Large intestine (tissue), 3 donors: ENCODE data around the gene NOP58. TPM values are rescaled to one million over a fixed set of nuclear protein-coding genes. Genes with fewer than 3 reads are reported as not detected.
A peak's percentile ranks its signal among the peaks of the same experiment; 100 is the strongest.
"Not testable (repeated sequence)": the region's sequence is repeated elsewhere in the genome, so short reads cannot be mapped to it uniquely, and the experiment has no call there.

Experiments used
- DNase-seq, 2 donors: peaks; one replicate each; pipeline versions ENCODE4 v3.0.0 to v3.0.0-alpha.2; 2013
- H3K27ac ChIP-seq: one replicate; pipeline ENCODE4 v1.5.1; 2013; ENCODE audit warnings: low read length
- H3K27me3 ChIP-seq: 2 replicates; pipeline ENCODE4 v1.6.1; 2013; ENCODE audit warnings: low read length; ENCODE audit not compliant: control insufficient read depth, insufficient read depth
- H3K36me3 ChIP-seq: 2 replicates; pipeline ENCODE4 v1.6.1; 2013; ENCODE audit warnings: low read length; ENCODE audit not compliant: control insufficient read depth, insufficient read depth
- H3K4me1 ChIP-seq: one replicate; pipeline ENCODE4 v1.6.1; 2013; ENCODE audit warnings: low read length; ENCODE audit not compliant: control insufficient read depth, insufficient read depth
- H3K4me3 ChIP-seq: one replicate; pipeline ENCODE4 v1.5.1; 2013; ENCODE audit warnings: low read length
- H3K9me3 ChIP-seq: one replicate; pipeline ENCODE4 v1.6.1; 2013; ENCODE audit warnings: mild to moderate bottlenecking, low read depth, low read length, moderate library complexity; ENCODE audit not compliant: control insufficient read depth
- WGBS: methylation state at CpG from one replicate; pipeline ENCODE4 v1.1.5; 2013; ENCODE audit warnings: low lambda C conversion rate; ENCODE audit not compliant: insufficient coverage; 5-methylcytosine and 5-hydroxymethylcytosine counted together
- polyA plus RNA-seq: library from polyadenylated mRNA; unstranded; fragments of 120-200 nt; gene quantifications from one replicate; pipeline ENCODE4 v1.2.1, GENCODE V29; 2013

Gene NOP58
- polyA plus RNA-seq, 1 donor: 81.8 TPM

- Histone ChIP-seq H3K27me3 (no peaks in the 10 kb centered on the region), H3K4me1 (peaks cover 3% of the 10 kb centered on the region), H3K9me3 (no peaks in the 10 kb centered on the region), H3K36me3 (no peaks in the 10 kb centered on the region), H3K27ac (no peak overlapping the region), H3K4me3 (no peak overlapping the region)
- DNase-seq: no peak
- no CpG with 5 or more reads among the region's 4 CpGs for WGBS
Observed at GRCh38 chr2:202261531-202261930, 4.0 kb upstream of the NOP58 start.

- Histone ChIP-seq H3K27me3 (no peaks in the 10 kb centered on the region), H3K4me1 (peaks cover 3% of the 10 kb centered on the region), H3K4me3 (peak overlapping the region; percentile 98), H3K36me3 (no peaks in the 10 kb centered on the region), H3K27ac (no peak overlapping the region), H3K9me3 (no peaks in the 10 kb centered on the region)
- peak in 1 of 2 donors; percentile 14 for DNase-seq
- WGBS: no CpG with 5 or more reads among the region's 9 CpGs
Observed at GRCh38 chr2:202267495-202267894, 1.9 kb downstream of the NOP58 start.

GRCh38 chr2:202269585-202269984 lies 4.0 kb downstream of the NOP58 start:
- Histone ChIP-seq H3K27ac (no peak overlapping the region), H3K9me3 (no peaks in the 10 kb centered on the region), H3K36me3 (no peaks in the 10 kb centered on the region), H3K27me3 (no peaks in the 10 kb centered on the region), H3K4me3 (no peak overlapping the region), H3K4me1 (peaks cover 1% of the 10 kb centered on the region)
- peak; percentile 12 to 63 for DNase-seq
- WGBS: no CpG with 5 or more reads among the region's 9 CpGs

GRCh38 chr2:202270487-202270886 lies 4.9 kb downstream of the NOP58 start:
- no peak for DNase-seq
- Histone ChIP-seq H3K4me3 (no peak overlapping the region), H3K9me3 (no peaks in the 10 kb centered on the region), H3K4me1 (no peaks in the 10 kb centered on the region), H3K27me3 (no peaks in the 10 kb centered on the region), H3K36me3 (peaks cover 3% of the 10 kb centered on the region), H3K27ac (no peak overlapping the region)
- WGBS: no CpG with 5 or more reads among the region's 3 CpGs

GRCh38 chr2:202276078-202276720 lies 10.6 kb downstream of the NOP58 start:
- peaks cover 33% of the 10 kb centered on the region for H3K36me3 ChIP-seq
- H3K4me1 ChIP-seq, H3K27me3 ChIP-seq, H3K27ac ChIP-seq, DNase-seq, H3K4me3 ChIP-seq, H3K9me3 ChIP-seq: not testable (repeated sequence)
- WGBS: 100% methylated on average over 1 of the region's 11 CpGs

- peaks cover 51% of the 10 kb centered on the region for H3K36me3 ChIP-seq
Observed at GRCh38 chr2:202278036-202278760, 12.6 kb downstream of the NOP58 start.

GRCh38 chr2:202278944-202279343 lies 13.4 kb downstream of the NOP58 start:
- Histone ChIP-seq H3K27me3 (no peaks in the 10 kb centered on the region), H3K27ac (no peak overlapping the region), H3K36me3 (peaks cover 56% of the 10 kb centered on the region), H3K4me1 (no peaks in the 10 kb centered on the region), H3K4me3 (no peak overlapping the region), H3K9me3 (no peaks in the 10 kb centered on the region)
- peak in 1 of 2 donors; percentile 17 for DNase-seq
- 40% methylated on average over 1 of the region's 1 CpG for WGBS

More at GRCh38 chr2:202278036-202278760, 12.6 kb downstream of the NOP58 start:
- 92% methylated on average over 5 of the region's 6 CpGs for WGBS
- Histone ChIP-seq H3K4me1 (no peaks in the 10 kb centered on the region), H3K27ac (no peak overlapping the region), H3K4me3 (no peak overlapping the region), H3K9me3 (no peaks in the 10 kb centered on the region), H3K27me3 (no peaks in the 10 kb centered on the region)
- no peak for DNase-seq

- no peaks in the 10 kb centered on the region for H3K9me3 ChIP-seq
- no peak overlapping the region for H3K4me3 ChIP-seq
- H3K4me1 ChIP-seq: no peaks in the 10 kb centered on the region
- H3K27me3 ChIP-seq: no peaks in the 10 kb centered on the region
- no peak for DNase-seq
- peaks cover 81% of the 10 kb centered on the region for H3K36me3 ChIP-seq
- H3K27ac ChIP-seq: no peak overlapping the region
Observed at GRCh38 chr2:202286595-202286994, 21.0 kb downstream of the NOP58 start.

- Histone ChIP-seq H3K27ac (no peak overlapping the region), H3K9me3 (no peaks in the 10 kb centered on the region), H3K4me3 (no peak overlapping the region), H3K4me1 (no peaks in the 10 kb centered on the region), H3K36me3 (peaks cover 75% of the 10 kb centered on the region), H3K27me3 (no peaks in the 10 kb centered on the region)
- WGBS: 100% methylated on average over 4 of the region's 9 CpGs
- no peak for DNase-seq
Observed at GRCh38 chr2:202289394-202290204, 24.0 kb downstream of the NOP58 start.

GRCh38 chr2:202290316-202290715 lies 24.8 kb downstream of the NOP58 start:
- H3K27me3 ChIP-seq: no peaks in the 10 kb centered on the region
- no peak overlapping the region for H3K4me3 ChIP-seq
- H3K27ac ChIP-seq: no peak overlapping the region
- no peaks in the 10 kb centered on the region for H3K9me3 ChIP-seq
- DNase-seq: no peak
- H3K36me3 ChIP-seq: peaks cover 68% of the 10 kb centered on the region
- H3K4me1 ChIP-seq: no peaks in the 10 kb centered on the region
- 100% methylated on average over 1 of the region's 3 CpGs for WGBS
